Suprapubic skin (tissue), 4 donors: ENCODE results near the gene KDM6A. TPM values are rescaled to one million over a fixed set of nuclear protein-coding genes. Genes with fewer than 3 reads are reported as not detected.
"Not testable (repeated sequence)": the region's sequence is repeated elsewhere in the genome, so short reads cannot be mapped to it uniquely, and the experiment has no call there.

Experiments
- DNase-seq, 2 donors: peaks; one replicate each; pipeline ENCODE4 v3.0.0-alpha.2; 2019; ENCODE audit warnings: low spot score in 2 of 2
- H3K27ac ChIP-seq: fragments of 200-600 bp; sonication (generic); one replicate; pipeline ENCODE4 v1.5.1; 2019
- H3K27me3 ChIP-seq: fragments of 200-600 bp; sonication (generic); one replicate; pipeline ENCODE4 v1.5.1; 2019
- H3K36me3 ChIP-seq: fragments of 200-600 bp; sonication (generic); one replicate; pipeline ENCODE4 v1.5.1; 2019
- H3K4me1 ChIP-seq: fragments of 200-600 bp; sonication (generic); one replicate; pipeline ENCODE4 v1.5.1; 2019
- H3K4me3 ChIP-seq: fragments of 200-600 bp; sonication (generic); one replicate; pipeline ENCODE4 v1.5.1; 2019; ENCODE audit warnings: mild to moderate bottlenecking
- H3K9me3 ChIP-seq: fragments of 200-600 bp; sonication (generic); one replicate; pipeline ENCODE4 v1.5.1; 2019
- CTCF ChIP-seq, 2 donors: fragments of 200-600 bp in 1 of 2; fragments of 450-650 bp in 1 of 2; sonication (generic) in 1 of 2; IDR thresholded peaks; one replicate each; pipeline ENCODE4 v1.5.1; 2016 to 2019; ENCODE audit warnings: antibody characterized with exemption in 2 of 2, mild to moderate bottlenecking in 1 of 2, moderate library complexity in 1 of 2
- EP300 ChIP-seq: sonication (generic); formaldehyde crosslinking; IDR thresholded peaks from one replicate; pipeline ENCODE4 v1.6.1; 2017; ENCODE audit warnings: antibody characterized with exemption
- POLR2A ChIP-seq, 2 donors: fragments of 450-650 bp; IDR thresholded peaks; one replicate each; pipeline ENCODE4 v1.6.1; 2017; ENCODE audit warnings: antibody characterized with exemption in 2 of 2, mild to moderate bottlenecking in 2 of 2, moderate library complexity in 2 of 2
- POLR2AphosphoS5 ChIP-seq, 3 donors: sonication (generic); formaldehyde crosslinking; IDR thresholded peaks; one replicate each; pipeline ENCODE4 v1.6.1; 2017; ENCODE audit warnings: antibody characterized with exemption in 3 of 3
- WGBS: methylation state at CpG from one replicate; pipeline ENCODE4 v1.1.5; 2018; 5-methylcytosine and 5-hydroxymethylcytosine counted together
- total RNA-seq, 4 donors: library from RNA; depleted of rRNA; stranded (reverse); fragments of >200 nt; gene quantifications; one replicate each; pipeline ENCODE4 v1.1.0, GENCODE V29; 2016

Gene KDM6A
- total RNA-seq, 4 donors from 2014 or later = 45.5 to 140 (median 60.9) TPM

DNA sequence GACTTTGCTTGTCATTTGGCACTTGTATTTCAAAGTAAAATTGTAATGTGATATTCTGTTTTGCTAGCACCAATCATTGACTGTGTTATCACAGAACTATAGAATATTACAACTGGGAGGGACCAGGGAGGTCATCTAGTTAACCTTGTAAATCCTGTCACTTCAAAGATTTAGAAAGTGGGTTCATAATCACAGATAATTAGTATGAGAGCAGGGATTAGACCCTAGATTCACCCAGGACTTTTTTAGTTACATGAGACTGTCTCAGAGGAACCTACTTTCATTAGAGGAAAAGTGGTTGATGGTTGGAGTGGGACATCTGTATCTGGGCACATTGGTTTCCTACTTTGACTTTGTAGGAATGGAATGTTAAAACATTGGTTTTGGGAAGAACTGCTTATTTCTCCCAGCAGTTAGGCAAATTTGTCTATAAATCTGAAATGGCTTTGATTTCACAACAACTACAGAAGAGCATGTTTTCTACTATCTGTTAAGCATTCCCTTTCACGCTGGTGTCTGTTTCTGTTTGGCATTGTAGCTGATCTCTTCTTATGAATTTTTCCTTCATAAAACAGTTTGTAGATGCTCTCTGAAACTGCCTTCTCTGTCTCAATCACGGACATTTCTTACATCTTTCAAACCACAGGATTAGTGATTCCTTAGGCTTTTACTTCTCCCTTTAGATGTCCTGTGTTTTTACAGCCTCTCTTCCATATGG lies 183.6 kb downstream of the KDM6A start:
- TF ChIP-seq POLR2AphosphoS5 (IDR thresholded peaks at IDR 0.05) = no peak
- 62% methylated on average over 2 of the region's 2 CpGs for WGBS
- no peak overlapping the region for H3K4me3 ChIP-seq
- H3K27ac ChIP-seq = no peak overlapping the region
- no peak for DNase-seq
- no peaks in the 10 kb centered on the region for H3K36me3 ChIP-seq
- no peaks in the 10 kb centered on the region for H3K4me1 ChIP-seq
- H3K9me3 ChIP-seq = no peaks in the 10 kb centered on the region
- no peaks in the 10 kb centered on the region for H3K27me3 ChIP-seq

DNA sequence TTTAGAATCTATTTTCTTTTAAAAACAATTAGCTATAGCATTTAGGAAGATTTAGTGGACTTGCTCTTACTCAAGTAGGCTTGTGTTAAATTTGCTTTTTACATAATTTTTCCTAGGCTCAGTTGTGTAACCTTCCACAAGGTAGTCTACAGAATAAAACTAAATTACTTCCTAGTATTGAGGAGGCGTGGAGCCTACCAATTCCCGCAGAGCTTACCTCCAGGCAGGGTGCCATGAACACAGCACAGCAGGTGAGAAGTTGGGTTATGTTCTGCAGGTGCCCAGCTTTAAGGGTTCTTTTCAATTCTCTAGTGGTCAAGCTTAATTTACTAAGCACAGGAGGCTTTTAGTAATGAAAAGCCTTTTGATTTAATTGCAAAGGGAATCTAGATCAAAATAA lies 186.9 kb downstream of the KDM6A start:
- WGBS = 84% methylated on average over 2 of the region's 2 CpGs
- H3K36me3 ChIP-seq = peaks cover 10% of the 10 kb centered on the region
- H3K4me1 ChIP-seq, H3K27me3 ChIP-seq, H3K4me3 ChIP-seq, H3K9me3 ChIP-seq, DNase-seq, H3K27ac ChIP-seq: not testable (repeated sequence)

- TF ChIP-seq POLR2A (IDR thresholded peaks at IDR 0.05) (no peak), POLR2AphosphoS5 (IDR thresholded peaks at IDR 0.05) (no peak), EP300 (no peak), CTCF (IDR thresholded peaks at IDR 0.05) (no peak)
- no peak for DNase-seq
- peaks cover 12% of the 10 kb centered on the region for H3K36me3 ChIP-seq
These were observed 190.5 kb downstream of the KDM6A start for GRCh38 chrX:45063319-45064095.

GRCh38 chrX:45068569-45068968 lies 195.6 kb downstream of the KDM6A start:
- no peaks in the 10 kb centered on the region for H3K4me1 ChIP-seq
- H3K27me3 ChIP-seq = no peaks in the 10 kb centered on the region
- H3K27ac ChIP-seq = no peak overlapping the region
- H3K36me3 ChIP-seq = peaks cover 9% of the 10 kb centered on the region
- H3K9me3 ChIP-seq = no peaks in the 10 kb centered on the region
- TF ChIP-seq POLR2A (IDR thresholded peaks at IDR 0.05) (no peak), POLR2AphosphoS5 (IDR thresholded peaks at IDR 0.05) (no peak), EP300 (no peak), CTCF (IDR thresholded peaks at IDR 0.05) (no peak)
- no peak overlapping the region for H3K4me3 ChIP-seq
- WGBS = 89% methylated on average over 4 of the region's 4 CpGs
- no peak for DNase-seq

More at GRCh38 chrX:45063319-45064095, 190.5 kb downstream of the KDM6A start:
- H3K4me1 ChIP-seq = no peaks in the 10 kb centered on the region
- H3K27ac ChIP-seq = no peak overlapping the region
- H3K9me3 ChIP-seq = no peaks in the 10 kb centered on the region
- WGBS = 87% methylated on average over 11 of the region's 11 CpGs
- no peaks in the 10 kb centered on the region for H3K27me3 ChIP-seq
- H3K4me3 ChIP-seq = no peak overlapping the region

DNA sequence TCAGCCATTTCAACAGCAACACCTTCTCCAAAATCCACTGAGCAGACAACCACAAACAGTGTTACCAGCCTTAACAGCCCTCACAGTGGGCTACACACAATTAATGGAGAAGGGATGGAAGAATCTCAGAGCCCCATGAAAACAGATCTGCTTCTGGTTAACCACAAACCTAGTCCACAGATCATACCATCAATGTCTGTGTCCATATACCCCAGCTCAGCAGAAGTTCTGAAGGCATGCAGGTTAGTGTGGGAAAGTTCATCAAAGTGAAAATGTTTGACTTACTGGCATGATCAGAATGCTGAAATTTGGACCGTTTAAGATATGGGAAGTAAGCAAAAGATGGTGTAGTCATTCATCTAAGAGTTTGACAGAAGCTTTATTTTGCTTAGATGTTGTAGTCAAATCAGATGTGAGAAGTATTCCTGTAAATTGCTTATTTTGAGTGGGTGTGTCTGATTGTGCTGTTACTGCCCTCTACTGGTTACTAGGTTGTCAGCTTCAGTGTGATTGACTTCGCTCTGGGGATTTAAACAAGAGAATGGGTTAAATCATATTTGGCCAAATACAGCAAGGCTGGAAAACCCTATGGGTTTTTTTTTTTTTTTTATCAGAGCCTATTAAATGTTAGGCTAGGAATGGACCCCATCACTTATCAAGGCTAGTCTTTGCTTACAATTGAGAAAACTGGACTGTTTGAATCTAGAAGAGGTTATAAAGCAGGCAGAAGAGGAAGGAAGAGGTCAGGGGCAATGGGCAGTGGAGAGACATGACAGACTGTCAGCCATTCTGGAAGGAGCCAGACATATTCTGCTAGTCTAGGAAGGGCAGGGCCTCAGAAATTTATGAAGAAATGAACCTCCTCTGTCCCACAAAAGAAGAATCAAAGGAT lies 197.4 kb downstream of the KDM6A start:
- no peaks in the 10 kb centered on the region for H3K36me3 ChIP-seq
- no peak for TF ChIP-seq POLR2AphosphoS5 (IDR thresholded peaks at IDR 0.05)
- no peak for TF ChIP-seq EP300
- peak in 1 of 2 donors; percentile 42 for TF ChIP-seq CTCF (IDR thresholded peaks at IDR 0.05)
- TF ChIP-seq POLR2A (IDR thresholded peaks at IDR 0.05) = no peak
- WGBS = 38% methylated on average over 2 of the region's 2 CpGs
- H3K9me3 ChIP-seq = no peaks in the 10 kb centered on the region
- H3K4me1 ChIP-seq = no peaks in the 10 kb centered on the region
- no peak overlapping the region for H3K27ac ChIP-seq
- H3K27me3 ChIP-seq = no peaks in the 10 kb centered on the region
- H3K4me3 ChIP-seq = no peak overlapping the region
- no peak for DNase-seq

GRCh38 chrX:45073011-45073410 lies 200.0 kb downstream of the KDM6A start:
- H3K27me3 ChIP-seq, H3K4me3 ChIP-seq, H3K27ac ChIP-seq, H3K9me3 ChIP-seq, DNase-seq, H3K4me1 ChIP-seq, H3K36me3 ChIP-seq: not testable (repeated sequence)
- WGBS = 99% methylated on average over 4 of the region's 4 CpGs
